ENCODE data around the gene RPS4Y2. TPM values are rescaled to one million over a fixed set of nuclear protein-coding genes. Genes with fewer than 3 reads are reported as not detected.

Gene RPS4Y2
- total RNA-seq, 2 experiments from 2014 or later = not detected

DNA sequence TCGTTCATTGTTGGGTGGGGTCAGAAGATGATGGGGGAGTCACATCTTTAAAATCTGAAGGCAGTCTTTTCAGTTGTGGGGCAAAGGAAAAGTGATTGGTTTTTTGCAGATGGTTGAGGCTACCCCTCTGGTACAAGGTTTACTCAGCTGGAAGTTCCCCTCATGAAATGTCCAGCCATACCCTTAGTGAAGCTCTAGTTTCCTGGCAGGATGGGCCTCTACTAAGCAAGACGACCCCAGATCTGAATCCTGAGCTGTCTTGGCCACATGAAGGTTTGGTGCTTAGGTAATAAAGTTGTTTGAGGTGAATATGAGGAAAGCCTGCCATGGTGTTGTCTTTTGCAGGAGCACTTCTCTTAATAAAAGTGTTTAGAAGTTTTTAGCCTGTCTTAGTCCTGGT lies 9.2 kb downstream of the RPS4Y2 start:
- no peak for DNase-seq (ENCODE audit: low spot score)
- no peak for TF ChIP-seq EZH2phosphoT487 (IDR thresholded peaks at IDR 0.05; ENCODE audit: borderline replicate concordance, low read depth, low read length)
- TF ChIP-seq, protein P1, sequence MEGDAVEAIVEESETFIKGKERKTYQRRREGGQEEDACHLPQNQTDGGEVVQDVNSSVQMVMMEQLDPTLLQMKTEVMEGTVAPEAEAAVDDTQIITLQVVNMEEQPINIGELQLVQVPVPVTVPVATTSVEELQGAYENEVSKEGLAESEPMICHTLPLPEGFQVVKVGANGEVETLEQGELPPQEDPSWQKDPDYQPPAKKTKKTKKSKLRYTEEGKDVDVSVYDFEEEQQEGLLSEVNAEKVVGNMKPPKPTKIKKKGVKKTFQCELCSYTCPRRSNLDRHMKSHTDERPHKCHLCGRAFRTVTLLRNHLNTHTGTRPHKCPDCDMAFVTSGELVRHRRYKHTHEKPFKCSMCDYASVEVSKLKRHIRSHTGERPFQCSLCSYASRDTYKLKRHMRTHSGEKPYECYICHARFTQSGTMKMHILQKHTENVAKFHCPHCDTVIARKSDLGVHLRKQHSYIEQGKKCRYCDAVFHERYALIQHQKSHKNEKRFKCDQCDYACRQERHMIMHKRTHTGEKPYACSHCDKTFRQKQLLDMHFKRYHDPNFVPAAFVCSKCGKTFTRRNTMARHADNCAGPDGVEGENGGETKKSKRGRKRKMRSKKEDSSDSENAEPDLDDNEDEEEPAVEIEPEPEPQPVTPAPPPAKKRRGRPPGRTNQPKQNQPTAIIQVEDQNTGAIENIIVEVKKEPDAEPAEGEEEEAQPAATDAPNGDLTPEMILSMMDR (conservative IDR thresholded peaks at IDR 0.05; ENCODE audit: low read length) = no peak
- Histone ChIP-seq H3K4me1 (ENCODE audit: insufficient read depth, low read length, poor library complexity, severe bottlenecking) (no peaks in the 10 kb centered on the region), H4K20me1 (ENCODE audit: insufficient read depth, low read length) (no peaks in the 10 kb centered on the region), H3K36me3 (ENCODE audit: insufficient read depth, low read length) (no peaks in the 10 kb centered on the region), H3K27ac (ENCODE audit: low read depth, low read length, poor library complexity, severe bottlenecking) (no peak overlapping the region), H3K9me3 (ENCODE audit: low read length) (no peaks in the 10 kb centered on the region), H2AFZ (ENCODE audit: low read length) (no peak overlapping the region), H3K4me2 (ENCODE audit: low read length) (no peak overlapping the region), H3K4me3 (ENCODE audit: low read depth, low read length, poor library complexity, severe bottlenecking) (no peak overlapping the region), H3K9me2 (ENCODE audit: insufficient read depth, low read length) (no peaks in the 10 kb centered on the region), H3K79me2 (ENCODE audit: insufficient read depth, low read depth, low read length) (no peaks in the 10 kb centered on the region)
- ChIA-PET CTCF (ENCODE audit: unreplicated experiment) (no interaction called here), POLR2A (no interaction called here)
- intact Hi-C loops (cut with micrococcal nuclease; ENCODE audit: unreplicated experiment) = no loop called here
- no TSS peak for BruUV-seq (replicated peaks)

DNA sequence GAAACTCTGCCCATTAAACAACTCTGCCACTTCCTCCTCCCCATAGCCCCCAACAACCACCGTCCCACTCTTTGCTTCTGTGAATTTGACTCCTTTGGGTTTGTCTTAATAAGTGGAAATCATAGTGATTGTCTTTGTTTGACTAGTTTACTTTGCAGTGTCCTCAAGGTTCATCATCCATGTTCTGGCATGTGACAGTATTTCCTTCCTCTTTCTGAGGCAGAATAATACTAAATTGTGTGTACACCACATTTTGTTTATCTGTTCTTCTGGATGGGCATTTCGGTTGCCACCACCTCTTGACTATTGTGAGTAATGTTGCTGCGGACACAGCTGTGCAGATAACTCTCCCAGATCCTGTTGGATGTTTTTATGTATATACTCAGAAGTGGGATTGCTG lies 14.8 kb downstream of the RPS4Y2 start:
- Histone ChIP-seq H3K27ac (ENCODE audit: low read depth, low read length, poor library complexity, severe bottlenecking) (no peak overlapping the region), H3K36me3 (ENCODE audit: insufficient read depth, low read length) (no peaks in the 10 kb centered on the region), H3K9me3 (ENCODE audit: low read length) (no peaks in the 10 kb centered on the region), H4K20me1 (ENCODE audit: insufficient read depth, low read length) (no peaks in the 10 kb centered on the region), H3K9me2 (ENCODE audit: insufficient read depth, low read length) (no peaks in the 10 kb centered on the region), H2AFZ (ENCODE audit: low read length) (no peak overlapping the region), H3K4me2 (ENCODE audit: low read length) (no peak overlapping the region), H3K79me2 (ENCODE audit: insufficient read depth, low read depth, low read length) (no peaks in the 10 kb centered on the region), H3K4me1 (ENCODE audit: insufficient read depth, low read length, poor library complexity, severe bottlenecking) (no peaks in the 10 kb centered on the region), H3K4me3 (ENCODE audit: low read depth, low read length, poor library complexity, severe bottlenecking) (no peak overlapping the region)
- intact Hi-C loops (cut with micrococcal nuclease; ENCODE audit: unreplicated experiment) = no loop called here
- TF ChIP-seq, protein P1 (conservative IDR thresholded peaks at IDR 0.05; ENCODE audit: low read length) = no peak
- TF ChIP-seq EZH2phosphoT487 (IDR thresholded peaks at IDR 0.05; ENCODE audit: borderline replicate concordance, low read depth, low read length) = no peak
- no TSS peak for BruUV-seq (replicated peaks)
- ChIA-PET CTCF (ENCODE audit: unreplicated experiment) (no interaction called here), POLR2A (no interaction called here)
- no peak for DNase-seq (ENCODE audit: low spot score)

DNA sequence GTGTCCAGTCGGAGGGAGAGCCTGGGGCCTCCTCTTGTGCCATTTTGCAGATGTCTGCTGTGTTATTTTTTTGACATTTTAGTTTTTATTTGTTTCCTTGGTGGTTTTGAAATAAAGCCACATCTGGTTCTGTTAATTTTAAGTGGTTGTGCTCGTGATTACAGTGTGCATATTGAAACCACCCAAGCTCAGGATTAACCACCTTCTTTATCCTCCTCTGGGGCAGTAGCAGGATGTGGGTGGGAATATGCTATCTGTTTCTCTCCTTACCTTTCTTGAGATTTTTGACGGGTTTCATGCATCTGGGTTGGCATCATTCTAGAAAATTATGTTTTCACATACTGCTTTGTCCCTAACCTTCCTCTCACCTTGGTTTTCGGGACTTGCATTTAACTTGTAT lies 20.2 kb downstream of the RPS4Y2 start:
- BruUV-seq (replicated peaks) = no TSS peak
- Histone ChIP-seq H4K20me1 (ENCODE audit: insufficient read depth, low read length) (no peaks in the 10 kb centered on the region), H3K9me2 (ENCODE audit: insufficient read depth, low read length) (no peaks in the 10 kb centered on the region), H3K4me3 (ENCODE audit: low read depth, low read length, poor library complexity, severe bottlenecking) (no peak overlapping the region), H3K4me2 (ENCODE audit: low read length) (no peak overlapping the region), H3K27ac (ENCODE audit: low read depth, low read length, poor library complexity, severe bottlenecking) (no peak overlapping the region), H3K79me2 (ENCODE audit: insufficient read depth, low read depth, low read length) (no peaks in the 10 kb centered on the region), H3K9me3 (ENCODE audit: low read length) (no peaks in the 10 kb centered on the region), H2AFZ (ENCODE audit: low read length) (no peak overlapping the region), H3K4me1 (ENCODE audit: insufficient read depth, low read length, poor library complexity, severe bottlenecking) (no peaks in the 10 kb centered on the region), H3K36me3 (ENCODE audit: insufficient read depth, low read length) (no peaks in the 10 kb centered on the region)
- ChIA-PET POLR2A (no interaction called here), CTCF (ENCODE audit: unreplicated experiment) (no interaction called here)
- intact Hi-C loops (cut with micrococcal nuclease; ENCODE audit: unreplicated experiment) = no loop called here
- no peak for TF ChIP-seq EZH2phosphoT487 (IDR thresholded peaks at IDR 0.05; ENCODE audit: borderline replicate concordance, low read depth, low read length)
- TF ChIP-seq, protein P1 (conservative IDR thresholded peaks at IDR 0.05; ENCODE audit: low read length) = no peak
- DNase-seq (ENCODE audit: low spot score) = no peak
